ENCODE data around the gene CHD5. TPM values are rescaled to one million over a fixed set of nuclear protein-coding genes. Genes with fewer than 3 reads are reported as not detected.

CHD5 gene
- total RNA-seq, 1 donor from 2014 or later: 4.9 TPM

DNA sequence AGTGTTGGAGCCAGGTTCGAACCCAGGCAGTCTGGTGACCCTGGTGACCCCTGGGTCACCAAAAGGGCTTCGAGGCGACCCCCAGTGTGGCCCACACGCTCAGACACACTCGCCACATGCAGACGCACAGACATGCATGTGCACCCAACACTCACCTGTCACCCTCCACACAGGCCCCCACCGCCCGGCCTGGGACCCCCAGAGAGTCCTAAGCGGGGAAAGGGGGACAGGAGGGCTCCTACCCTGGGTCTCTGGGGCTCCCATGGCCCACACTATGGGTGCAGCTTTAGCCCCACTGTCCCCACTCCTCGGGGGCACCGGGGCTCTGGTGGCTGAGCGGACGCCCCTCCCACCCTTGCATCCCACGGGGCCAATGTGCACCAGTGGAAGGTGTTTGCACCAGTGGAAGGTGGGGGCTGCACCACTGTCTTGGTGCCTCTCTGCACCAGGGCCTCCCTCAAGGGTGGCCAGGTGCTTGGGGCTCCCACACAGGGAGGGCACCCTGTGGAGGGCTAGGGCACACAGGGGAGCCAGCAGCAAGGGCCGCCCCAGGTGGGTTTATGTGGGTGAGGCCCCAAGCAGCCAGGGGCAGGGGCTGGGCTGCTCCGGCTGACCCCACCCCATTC is 9.9 kb downstream of the CHD5 start:
- TF ChIP-seq, protein P1, sequence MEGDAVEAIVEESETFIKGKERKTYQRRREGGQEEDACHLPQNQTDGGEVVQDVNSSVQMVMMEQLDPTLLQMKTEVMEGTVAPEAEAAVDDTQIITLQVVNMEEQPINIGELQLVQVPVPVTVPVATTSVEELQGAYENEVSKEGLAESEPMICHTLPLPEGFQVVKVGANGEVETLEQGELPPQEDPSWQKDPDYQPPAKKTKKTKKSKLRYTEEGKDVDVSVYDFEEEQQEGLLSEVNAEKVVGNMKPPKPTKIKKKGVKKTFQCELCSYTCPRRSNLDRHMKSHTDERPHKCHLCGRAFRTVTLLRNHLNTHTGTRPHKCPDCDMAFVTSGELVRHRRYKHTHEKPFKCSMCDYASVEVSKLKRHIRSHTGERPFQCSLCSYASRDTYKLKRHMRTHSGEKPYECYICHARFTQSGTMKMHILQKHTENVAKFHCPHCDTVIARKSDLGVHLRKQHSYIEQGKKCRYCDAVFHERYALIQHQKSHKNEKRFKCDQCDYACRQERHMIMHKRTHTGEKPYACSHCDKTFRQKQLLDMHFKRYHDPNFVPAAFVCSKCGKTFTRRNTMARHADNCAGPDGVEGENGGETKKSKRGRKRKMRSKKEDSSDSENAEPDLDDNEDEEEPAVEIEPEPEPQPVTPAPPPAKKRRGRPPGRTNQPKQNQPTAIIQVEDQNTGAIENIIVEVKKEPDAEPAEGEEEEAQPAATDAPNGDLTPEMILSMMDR (IDR thresholded peaks at IDR 0.05; ENCODE audit: unreplicated experiment): no peak
- Mint-ChIP-seq H3K36me3 (no peaks in the 10 kb centered on the region), H3K9me3 (no peaks in the 10 kb centered on the region), H3K4me3 (no peak overlapping the region), H3K27me3 (ENCODE audit: low read depth) (peaks cover 42% of the 10 kb centered on the region), H3K27ac (no peak overlapping the region), H3K4me1 (no peaks in the 10 kb centered on the region)
- peak in 1 of 2 experiments; percentile 13 for DNase-seq (ENCODE audit: low spot score in 2 of 2, unreplicated experiment in 2 of 2)

DNA sequence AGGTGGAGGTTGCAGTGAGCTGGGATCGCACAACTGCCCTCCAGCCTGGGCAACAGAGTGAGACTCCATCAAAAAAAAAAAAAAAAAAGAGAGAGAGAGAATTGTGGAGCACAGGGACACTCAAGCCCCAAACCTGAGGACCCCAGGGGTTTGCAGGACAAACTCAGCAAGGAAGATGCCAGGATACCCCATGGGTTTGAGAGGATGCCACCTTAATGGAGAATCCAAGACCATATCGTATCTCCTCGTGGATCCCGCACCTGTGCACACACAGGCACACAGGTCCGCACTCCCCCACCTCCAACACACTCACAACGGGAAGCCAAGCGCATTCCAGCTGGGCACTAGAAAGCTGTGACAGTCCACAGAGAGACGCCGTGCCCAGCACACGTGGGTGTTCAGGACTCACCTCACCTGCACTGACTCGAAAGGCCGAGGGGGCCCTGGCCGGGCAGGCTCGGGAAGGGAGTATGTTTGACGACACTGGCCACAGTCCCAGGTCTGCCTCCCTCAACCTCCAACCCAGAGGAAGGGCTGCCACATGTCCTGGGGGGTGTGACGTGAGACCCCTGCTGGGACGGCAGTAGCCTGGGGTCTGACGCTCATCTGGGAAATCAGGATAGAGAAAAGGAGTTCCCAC is 11.1 kb downstream of the CHD5 start:
- Mint-ChIP-seq H3K9me3 (no peaks in the 10 kb centered on the region), H3K4me1 (no peaks in the 10 kb centered on the region), H3K27me3 (ENCODE audit: low read depth) (peaks cover 51% of the 10 kb centered on the region), H3K36me3 (no peaks in the 10 kb centered on the region), H3K27ac (no peak overlapping the region), H3K4me3 (no peak overlapping the region)
- TF ChIP-seq, protein P1 (IDR thresholded peaks at IDR 0.05; ENCODE audit: unreplicated experiment): no peak
- no peak for DNase-seq (ENCODE audit: low spot score in 2 of 2, unreplicated experiment in 2 of 2)

DNA sequence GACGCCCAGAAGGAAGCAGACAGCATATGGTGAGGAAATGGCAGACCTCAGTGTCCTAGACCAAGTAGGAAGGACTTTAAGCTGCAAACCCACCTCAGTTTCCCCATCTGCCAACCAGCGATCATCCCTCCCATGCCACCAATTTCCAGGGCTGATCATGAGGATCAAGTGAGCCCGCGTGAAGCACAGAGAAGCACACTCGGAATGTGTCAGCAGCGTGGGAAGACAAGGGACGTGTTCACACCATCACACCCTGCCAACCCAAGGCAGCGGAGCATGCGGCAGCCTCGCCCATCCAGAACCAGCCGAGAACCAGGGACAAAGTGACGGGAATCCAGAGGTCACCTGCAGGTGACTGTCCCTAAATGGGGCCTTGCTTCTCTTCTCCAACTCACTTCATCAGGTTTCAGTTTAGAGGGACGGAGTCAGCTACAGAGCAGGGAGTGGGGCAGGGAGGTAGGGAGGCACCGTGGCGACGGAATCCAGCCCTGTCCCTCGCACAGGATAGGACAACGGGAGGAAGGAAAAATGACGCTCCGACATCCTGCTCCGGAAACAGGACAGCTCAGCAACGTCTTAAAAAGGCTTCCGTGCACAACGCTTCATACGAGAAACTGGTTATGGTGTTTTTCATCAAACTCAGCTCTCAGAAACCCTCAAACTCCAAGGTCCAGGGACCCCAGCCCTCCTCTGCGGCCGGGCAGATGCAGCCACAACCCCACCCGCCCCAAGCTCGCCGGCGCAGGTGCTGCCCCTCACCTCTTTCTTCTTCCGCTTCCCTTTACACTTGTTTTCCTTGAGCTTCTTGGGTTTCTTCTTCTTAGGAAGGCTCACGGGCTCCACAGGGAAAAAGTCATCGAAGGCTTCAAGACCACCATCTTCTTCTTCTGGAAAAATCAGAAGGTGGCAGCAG is 12.5 kb downstream of the CHD5 start:
- no peak overlapping the region for H3K4me3 Mint-ChIP-seq
- no peak overlapping the region for H3K27ac Mint-ChIP-seq
- TF ChIP-seq, protein P1 (IDR thresholded peaks at IDR 0.05; ENCODE audit: unreplicated experiment): no peak
- peaks cover 63% of the 10 kb centered on the region for H3K27me3 Mint-ChIP-seq (ENCODE audit: low read depth)
- no peaks in the 10 kb centered on the region for H3K36me3 Mint-ChIP-seq
- DNase-seq (ENCODE audit: low spot score in 2 of 2, unreplicated experiment in 2 of 2): no peak
- H3K9me3 Mint-ChIP-seq: no peaks in the 10 kb centered on the region
- no peaks in the 10 kb centered on the region for H3K4me1 Mint-ChIP-seq

DNA sequence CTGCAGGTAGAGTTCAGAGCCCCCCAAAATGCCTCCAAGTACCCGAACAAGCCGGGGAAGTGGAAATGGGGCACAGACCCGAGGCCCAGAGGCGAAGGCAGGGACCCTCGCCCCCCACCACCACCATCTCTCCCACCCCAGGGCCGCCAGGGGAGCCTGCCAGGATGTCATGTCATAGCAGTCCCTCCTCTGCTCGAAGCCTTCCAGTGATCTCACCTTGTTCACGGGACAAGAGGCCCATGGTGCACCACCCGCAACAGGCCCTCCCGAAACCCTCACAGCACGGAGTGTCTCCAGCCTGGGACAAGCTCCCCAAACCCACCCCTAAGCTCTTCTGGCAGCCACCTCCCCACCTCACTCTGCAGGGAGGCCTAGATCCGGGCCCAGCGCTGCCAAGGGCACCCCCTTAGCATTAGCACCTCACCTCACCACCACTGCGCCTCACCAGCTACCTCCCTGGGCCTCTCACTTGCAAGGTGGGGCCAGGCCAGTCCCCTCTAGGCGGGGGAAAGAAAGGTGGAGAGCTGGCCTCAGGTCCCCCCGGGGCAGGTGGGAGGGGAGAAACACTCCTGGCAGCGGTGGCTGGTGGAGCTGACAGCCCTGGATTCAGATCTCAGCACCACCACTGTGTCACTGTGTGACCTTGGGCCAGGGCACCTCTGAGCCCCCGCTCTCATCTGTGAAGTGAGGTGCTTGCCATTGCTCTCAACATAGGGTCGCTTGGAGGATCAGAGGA is 13.3 kb downstream of the CHD5 start:
- Mint-ChIP-seq H3K9me3 (no peaks in the 10 kb centered on the region), H3K4me3 (no peak overlapping the region), H3K27ac (no peak overlapping the region), H3K4me1 (no peaks in the 10 kb centered on the region), H3K27me3 (ENCODE audit: low read depth) (peaks cover 71% of the 10 kb centered on the region), H3K36me3 (no peaks in the 10 kb centered on the region)
- TF ChIP-seq, protein P1 (IDR thresholded peaks at IDR 0.05; ENCODE audit: unreplicated experiment): no peak
- DNase-seq (ENCODE audit: low spot score in 2 of 2, unreplicated experiment in 2 of 2): no peak

DNA sequence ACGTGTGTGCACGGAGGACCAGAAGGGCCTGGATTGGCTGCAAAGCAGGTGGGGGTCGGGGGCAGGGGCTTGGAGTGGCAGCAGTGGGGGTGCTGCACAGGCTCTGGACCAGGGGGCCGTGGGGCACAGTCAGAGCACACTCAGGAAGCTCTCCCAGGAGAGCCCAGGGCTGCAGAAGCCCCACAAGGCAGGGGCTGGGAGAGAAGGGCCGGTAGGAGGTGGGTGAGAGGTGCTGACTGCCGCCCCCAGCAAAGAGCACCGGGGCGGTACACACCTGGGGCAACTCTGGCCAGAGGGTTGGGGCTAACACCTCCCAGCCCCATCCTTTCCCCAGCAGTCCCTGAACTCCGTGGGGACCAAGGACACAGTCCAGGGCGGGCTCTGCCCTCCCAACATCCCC is 13.9 kb downstream of the CHD5 start:
- Mint-ChIP-seq H3K4me1 (no peaks in the 10 kb centered on the region), H3K9me3 (no peaks in the 10 kb centered on the region), H3K36me3 (no peaks in the 10 kb centered on the region), H3K27me3 (ENCODE audit: low read depth) (peaks cover 72% of the 10 kb centered on the region), H3K27ac (no peak overlapping the region), H3K4me3 (no peak overlapping the region)
- DNase-seq (ENCODE audit: low spot score in 2 of 2, unreplicated experiment in 2 of 2): no peak
- TF ChIP-seq, protein P1 (IDR thresholded peaks at IDR 0.05; ENCODE audit: unreplicated experiment): no peak

Measured in mesothelial cell of epicardium (in vitro differentiated cells).